Endometrial microvascular endothelial cells (primary cell): ENCODE results near the gene SFT2D1. TPM values are rescaled to one million over a fixed set of nuclear protein-coding genes. Genes with fewer than 3 reads are reported as not detected.

Experiments used
- in situ Hi-C: cut with HindIII; loops from 2 replicates; pipeline ENCODE4 v1.10.0; 2017; ENCODE audit warnings: low sequenced_read_pairs, low pct_unique_long_range_greater_than_20kb; ENCODE audit errors: inconsistent ontology term
- total RNA-seq: library from RNA; depleted of rRNA; stranded (reverse); fragments of >200 nt; gene quantifications from one replicate; pipeline ENCODE4 v1.2.3, GENCODE V29; 2015; ENCODE audit errors: inconsistent ontology term

The SFT2D1 gene
- total RNA-seq, 1 donor from 2014 or later = 26.3 TPM

DNA sequence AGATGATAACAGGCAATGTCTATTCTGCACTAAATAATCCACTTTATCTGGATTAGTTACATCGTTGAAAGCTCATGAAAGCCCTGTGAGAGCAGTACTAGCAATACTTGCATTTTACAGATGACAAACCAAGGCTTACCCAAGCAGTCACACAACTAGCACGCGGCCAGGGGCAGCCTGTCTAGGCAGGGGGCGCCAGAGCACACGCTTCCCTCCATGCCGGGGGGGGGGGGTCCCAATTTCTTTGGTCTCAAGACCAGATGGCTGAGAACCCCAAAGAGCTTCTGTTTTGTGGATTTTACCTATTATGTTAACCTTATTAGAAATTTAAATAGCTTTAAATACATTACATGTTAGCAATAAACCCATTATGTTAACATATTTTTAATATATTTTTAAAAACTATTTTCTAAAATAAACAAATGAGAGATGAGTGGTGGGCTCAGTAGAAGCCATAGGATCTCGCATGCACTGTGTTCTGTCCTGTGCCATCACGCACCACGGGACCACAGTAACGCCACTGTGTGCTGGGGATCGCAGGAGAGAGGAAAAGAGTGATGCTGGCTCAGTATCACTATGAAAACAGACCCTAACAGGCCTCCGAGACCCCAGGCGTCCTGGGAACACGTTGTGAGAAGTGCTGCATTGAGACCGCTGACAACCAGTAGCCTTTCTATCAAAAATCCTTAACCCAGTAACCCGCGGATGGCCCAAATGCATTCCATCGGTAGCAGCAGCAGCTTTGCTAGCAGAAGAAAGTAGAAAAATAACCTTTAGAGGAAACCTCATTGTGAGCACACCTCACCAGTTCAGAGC, 28.9 kb downstream of the SFT2D1 start:
- in situ Hi-C loops = no loop called here

DNA sequence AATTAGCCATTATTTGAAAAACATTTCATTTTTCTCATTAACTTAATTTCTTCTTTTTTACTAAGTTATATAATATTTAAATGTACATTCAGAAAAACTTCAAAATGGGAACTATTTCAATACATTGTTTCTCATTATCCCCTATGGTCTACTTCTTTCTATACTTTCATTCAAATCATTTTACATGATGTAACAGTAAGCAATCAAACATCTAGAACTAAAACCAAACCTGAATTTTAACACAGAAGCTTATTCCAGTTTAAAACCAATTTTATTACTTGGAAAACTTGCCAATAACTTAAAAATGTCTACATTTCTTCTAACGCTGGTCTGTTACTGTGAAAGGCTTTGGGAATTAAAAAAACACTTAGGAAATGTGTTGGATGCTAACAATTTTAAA, 29.5 kb downstream of the SFT2D1 start:
- in situ Hi-C loops = no loop called here

DNA sequence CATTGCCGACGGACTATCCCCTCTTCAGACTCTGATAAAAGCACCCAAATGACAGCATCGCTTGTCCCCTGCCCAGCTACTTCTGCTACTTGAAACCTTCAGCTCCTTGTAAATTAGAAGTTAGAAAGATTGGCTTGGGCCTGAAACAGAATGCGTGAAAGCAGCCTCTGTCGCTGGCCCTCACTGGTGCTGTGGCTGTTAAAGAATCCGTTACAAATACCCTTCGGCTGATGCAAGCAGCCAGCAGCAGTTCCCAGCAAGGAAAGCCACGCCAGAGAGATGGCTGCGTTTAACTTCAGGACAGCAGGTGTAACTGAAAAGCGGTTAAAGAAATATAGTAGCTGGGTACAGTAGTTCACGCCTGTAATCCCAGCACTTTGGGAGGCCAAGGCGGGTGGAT, 31.7 kb downstream of the SFT2D1 start:
- in situ Hi-C loops = no loop called here

DNA sequence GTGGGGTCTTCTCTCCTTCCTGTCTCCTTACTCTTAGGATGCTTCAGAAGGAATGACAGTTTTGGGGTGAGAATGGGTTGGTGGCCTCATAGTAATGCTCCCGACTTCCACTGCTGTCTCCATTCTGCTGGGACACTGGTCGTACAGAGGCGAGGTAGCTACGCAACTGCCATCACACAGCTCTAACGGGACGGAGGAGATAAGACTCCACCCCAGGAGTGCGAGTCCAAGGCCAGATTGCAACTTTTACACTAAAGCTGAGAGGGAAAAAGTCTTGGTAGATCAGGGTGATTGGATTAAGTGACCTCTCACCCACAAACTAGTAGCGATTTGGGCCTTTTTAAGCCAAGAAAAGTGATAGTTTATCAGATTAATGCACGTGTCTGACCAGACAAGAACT, 32.4 kb downstream of the SFT2D1 start:
- in situ Hi-C loops = no loop called here

DNA sequence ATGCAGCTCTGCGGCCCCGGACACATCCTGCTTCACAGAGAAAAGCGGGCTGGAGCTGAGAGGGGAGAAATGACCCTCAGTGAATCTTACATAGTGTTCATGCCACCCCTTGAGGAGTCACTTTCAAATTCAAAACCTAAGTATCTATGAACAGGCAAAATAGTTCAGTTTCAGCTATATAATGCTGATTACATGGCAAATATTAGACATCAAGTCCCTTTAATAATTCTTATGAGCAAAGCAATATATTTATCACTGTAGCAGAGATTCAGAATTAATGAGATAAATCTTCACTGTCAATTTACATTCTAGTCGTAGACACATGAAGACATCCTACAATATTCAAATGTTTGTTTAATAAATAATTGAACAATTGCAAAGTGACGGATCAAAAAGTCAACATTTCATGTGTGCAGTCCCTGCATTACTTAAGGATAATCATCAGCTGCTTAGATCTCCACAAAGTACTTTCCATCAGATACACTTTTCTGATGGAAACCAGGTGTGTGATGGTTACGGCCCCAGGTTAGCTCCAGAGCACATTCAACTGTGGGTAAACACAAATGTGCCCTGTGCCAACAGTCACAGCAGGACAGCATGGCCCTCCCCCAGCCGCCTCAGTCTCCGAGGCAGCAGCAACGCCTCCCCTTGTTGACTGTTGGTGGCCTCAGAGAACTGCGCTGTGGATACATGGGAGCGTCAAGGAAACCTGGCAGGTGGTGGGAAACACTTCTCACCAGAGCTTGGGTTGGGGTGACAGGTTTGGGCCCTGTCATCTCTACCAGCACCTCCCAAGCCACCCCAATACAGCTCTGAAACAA, 33.4 kb downstream of the SFT2D1 start:
- in situ Hi-C loops = no loop called here

DNA sequence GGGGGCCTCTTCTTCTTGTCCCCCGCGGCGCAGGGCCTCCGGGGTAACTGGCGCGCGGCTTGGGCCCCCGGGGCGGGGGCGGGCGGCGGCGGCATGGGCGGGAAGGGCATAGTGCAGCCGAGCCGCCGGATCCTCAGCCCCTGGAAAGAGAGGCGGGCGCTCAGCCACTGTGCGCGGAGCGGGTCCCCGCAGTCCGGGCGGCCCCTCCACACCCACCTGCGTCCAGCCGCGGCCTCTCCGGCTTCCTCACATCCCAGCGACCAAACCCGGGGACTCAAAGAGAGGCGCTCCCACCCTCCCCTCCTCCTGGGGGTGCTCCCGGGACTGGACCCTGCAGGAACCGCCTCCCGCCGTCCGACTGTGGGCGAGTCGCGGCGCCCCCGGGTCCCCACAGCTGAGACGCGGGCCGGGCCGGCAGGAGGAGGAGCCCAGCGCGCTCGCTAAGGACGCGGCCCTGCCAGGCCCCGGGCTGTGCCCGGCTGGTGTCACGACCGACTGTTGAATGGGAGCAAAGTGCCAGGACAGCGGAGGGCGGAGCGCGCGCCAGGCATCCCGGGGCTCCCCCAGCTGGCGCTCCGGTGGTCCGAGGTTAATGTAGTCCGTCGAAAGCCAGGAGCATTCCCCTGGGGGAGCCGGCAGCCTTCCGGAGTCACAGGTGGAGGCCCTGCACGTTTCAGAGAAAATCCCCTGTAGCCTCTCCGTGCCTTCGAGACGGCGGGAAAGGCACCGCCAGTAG, 34.1 kb downstream of the SFT2D1 start, which contains the start of gene PRR18:
TSS of gene PRR18 (minus strand) at position 360 of the 736 bp plus-strand sequence. CDS start at position 110, 250 bp downstream.
- in situ Hi-C loops = no loop called here

DNA sequence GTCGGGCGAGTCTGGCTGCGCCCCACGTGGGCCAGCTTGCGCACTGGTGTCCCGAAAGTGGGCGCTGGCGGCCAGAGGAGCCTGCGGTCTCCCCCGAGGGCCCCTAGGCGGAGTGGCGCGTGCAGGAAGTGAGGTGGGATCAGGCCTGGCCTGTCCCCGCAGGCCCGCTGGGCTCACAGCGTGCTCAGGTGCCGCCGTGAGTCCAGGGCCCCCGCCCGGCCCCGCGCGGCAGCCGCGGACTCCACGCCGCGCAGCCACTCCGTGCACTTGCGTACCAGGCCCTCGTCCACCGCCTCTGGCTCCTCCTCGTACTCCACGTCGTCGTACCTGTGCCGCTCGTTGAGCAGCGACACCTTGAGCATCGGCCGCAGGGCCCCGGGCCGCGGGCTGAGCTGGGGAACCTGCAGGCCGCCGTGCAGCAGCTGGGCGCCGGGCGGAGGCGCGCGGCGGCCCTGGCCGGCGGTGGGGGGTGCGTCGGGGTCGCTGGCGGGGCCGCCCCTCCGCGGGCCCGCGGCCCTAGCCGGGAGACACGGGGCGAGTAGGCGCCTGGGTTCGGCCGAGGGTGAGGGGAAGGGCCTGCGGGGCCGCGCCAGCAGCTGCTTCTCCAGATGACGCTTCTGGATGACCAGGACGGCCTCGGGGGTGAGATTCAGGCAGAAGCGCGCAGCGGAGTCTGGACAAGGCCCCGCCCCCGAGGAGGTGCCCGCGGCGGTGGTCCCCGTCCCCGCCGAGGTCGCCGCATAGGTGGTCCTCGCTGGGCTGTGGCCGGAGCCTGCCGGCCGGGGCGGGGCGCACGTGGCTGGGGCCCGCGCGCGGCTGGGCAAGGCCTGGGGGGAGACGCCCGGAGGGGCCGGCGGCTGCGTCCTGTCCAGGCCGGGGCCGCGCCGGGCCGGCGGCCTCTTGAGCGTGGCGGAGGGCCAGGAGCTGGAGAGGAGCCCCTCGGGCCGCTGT, 35.0 kb downstream of the SFT2D1 start:
- in situ Hi-C loops = no loop called here

DNA sequence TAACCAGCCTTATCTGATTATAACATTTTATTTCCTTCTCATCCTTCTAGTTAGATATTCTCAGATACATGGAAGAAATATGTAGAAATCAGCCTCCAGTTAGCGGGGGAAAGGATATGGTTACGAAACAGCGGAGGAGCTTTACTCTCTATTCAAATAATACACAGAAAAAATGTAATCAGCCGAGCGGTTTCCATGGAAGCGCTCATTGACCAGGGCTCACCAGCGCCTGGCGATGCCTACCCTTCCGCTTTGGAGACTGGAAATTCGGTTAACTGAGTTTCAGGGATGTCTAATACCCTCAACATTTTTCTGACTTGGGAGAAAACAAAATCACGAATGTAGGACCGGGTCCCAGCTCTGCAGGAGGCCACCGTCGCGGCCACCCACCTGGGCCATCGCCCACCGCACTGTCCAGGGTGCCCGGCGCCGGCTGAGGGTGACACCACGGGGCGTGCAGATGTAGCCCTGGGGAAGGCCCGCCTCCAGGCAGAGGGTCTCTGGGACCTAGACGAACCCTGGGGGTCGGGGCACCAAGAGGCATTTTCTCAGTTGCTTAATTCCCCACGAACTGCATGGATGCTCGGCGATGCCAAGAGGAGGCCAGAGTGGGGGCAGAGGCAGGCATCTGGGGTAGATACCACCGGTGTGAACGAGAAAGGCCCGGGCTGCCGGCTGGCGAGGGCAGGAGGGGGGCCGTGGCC, 35.8 kb downstream of the SFT2D1 start:
- in situ Hi-C loops = no loop called here

DNA sequence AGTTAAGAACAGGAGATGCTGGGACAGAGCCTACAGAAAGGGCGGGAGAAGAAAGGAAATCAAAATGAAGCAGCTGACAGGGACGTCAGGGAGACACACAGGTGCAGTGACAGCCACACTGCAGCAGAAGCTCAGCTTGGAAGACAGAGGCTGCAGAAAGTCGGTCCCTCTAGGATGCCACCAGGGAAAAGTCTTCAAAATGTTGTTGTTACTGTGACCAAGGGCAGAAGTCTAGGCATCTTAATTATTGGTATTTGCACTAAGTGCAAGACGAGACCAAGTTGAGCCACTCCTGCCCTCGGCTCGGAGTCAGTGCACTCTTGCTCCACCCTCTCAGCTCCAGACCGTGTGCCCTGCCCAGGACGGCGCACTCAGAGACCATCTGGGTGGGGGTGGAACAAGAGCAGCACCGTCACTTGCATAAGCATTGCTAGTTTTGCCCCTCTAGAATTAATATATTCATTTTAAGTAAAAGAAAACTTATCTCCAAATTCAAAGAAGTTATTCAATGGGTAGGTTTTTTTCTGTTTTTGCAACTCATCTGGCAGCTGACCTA, 36.7 kb downstream of the SFT2D1 start:
- in situ Hi-C loops = no loop called here

DNA sequence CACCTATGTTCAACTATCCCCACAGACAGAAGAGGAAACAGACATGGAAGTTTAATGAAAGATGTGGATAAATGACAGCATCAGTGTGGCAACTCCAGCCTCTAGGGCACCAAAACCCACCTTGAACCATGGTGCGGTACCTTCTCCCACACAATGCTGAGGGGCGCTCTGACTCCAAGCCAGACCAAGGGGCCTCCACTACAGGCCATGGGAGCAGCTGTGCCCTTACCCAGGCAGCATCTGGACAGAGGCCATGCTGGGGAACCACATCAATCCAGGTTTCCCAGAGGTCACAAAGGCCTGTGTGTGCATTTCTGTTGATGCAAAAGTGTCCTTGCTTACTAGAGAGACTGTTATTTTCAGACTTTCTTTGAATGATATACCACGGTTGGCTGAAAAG, 38.2 kb downstream of the SFT2D1 start:
- in situ Hi-C loops = no loop called here

DNA sequence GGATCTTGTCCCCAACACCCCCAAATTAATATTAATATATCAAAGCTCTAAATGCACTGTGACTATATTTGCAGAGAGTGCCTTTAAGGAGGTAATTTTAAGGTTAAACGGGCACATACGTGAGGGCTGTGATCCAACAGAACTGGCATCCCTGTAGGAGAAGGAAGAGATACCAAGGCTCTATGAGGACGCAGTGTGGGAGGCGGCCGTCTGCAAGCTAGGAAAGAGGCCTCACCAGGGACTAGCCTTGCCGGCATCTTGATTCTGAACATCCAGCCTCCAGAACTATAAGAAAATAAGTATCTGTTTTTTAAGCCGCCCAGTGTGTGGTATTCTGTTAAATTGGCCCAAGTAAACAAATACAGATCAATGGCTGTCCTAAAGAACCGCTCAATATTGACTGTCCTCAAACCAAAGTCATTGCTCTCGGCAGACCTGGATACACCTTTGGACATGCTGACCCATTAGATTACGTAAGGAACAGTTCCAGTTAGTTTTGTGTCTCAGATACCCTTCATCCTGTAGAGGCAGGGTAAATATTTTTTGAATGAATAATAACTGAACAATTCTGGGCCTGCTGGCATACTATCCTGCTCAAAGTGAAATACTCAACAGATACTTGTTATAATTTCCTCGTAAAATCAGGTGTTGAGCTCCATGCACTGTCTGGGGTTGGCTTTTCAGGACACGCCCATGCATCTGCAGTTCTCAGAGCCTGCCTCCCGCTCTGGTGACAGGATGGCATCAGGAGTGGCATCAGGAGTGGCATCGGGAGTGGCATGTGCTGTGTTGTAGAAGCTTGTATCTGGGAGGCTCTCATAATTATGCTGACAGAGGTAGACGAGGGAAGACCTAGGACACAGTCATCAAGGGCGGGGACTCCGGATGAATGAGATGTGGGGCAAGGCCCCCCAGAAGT, 40.5 kb downstream of the SFT2D1 start:
- in situ Hi-C loops = no loop called here

DNA sequence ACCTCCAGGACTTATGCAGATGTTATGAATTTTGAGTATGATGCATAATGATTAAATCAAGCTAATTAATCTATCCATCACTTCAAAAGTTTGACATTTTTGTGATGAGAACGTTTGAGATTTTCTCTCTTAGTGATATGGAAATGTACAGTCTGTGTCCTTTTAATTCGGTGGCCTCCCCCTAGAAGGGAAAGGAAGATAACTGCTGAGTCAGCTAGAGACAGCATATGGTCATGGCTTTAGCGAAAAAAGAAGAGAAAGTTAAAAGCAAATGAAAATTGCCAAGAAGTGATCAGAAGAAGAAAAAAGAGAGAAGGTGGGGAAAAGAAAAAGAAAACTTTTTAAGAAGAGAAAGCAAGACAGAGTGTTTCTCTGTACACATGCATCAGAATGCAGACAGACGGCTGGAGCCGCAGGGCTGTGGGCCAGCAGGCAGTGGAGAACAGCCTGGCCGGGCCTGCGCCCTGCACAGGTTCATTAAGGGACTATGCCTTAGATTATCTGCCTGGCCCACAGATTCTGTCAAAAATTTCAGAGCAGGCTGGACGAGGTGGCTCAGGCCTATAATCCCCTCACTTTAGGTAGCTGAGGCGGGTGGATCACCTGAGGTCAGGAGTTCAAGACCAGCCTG, 41.9 kb downstream of the SFT2D1 start:
- in situ Hi-C loops = no loop called here

DNA sequence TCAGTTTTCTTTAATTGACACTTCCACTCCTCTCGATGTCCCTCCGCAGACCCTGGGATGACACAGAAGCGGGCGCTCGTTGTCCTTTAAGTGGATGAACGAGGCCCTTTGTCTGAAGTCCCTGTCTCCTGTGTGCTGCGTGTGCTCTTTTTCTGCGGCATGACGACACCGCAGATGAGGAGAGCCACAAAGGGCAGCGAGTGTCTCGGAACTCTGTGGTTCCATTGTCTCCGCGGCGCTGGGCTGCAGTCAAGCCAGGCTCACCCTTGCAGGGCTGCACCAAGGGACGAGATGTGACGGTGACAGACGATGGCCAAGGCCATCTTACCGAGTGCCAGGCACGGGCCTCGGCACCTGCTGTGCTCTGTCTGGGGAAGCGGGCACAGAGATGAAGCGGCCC, 44.7 kb downstream of the SFT2D1 start:
- in situ Hi-C loops = loop anchor here (25.0 kb wide), 1 partner anchor 90 kb away; the partner anchor contains the start of gene MPC1

DNA sequence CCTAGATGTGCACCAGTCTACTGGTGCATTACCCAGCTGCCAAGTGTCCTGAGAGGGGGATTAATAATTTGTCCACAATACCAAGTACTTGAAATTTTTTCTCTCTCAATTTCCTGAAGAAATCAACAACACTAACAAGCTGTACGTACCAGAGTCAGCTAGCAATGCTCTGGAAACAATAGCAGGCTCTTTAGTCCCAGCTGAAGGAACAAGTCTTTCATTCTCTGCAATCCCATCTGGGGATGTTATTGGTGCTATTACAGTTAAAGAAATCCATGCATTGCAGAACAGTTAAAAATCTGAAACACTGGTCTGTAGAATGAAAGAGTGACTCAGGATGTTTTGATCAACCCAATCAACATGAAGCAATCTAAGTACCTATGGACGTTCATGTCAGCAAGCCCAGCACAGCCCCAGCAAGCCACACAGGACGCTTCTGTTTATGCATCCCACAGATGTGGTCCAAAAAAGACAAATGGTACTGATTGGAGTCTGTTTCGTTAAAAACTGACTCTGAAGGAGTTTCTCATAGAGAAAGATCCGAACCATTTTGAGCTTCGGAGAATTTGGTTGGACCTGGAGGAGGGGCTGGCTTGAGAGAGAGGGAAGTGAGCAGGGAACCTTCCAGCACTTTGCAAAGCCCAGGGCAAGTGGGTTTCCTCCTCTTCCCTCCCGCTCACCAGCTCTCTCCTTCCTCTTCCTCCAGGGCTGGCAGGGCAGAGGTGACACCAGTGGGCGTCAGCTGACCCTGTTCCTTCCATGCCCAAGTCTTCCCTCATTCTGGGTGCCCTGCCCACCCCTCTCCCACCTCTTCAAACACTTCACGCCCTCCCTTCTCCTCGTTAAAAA, 46.1 kb downstream of the SFT2D1 start:
- in situ Hi-C loops = loop anchor here (25.0 kb wide), 1 partner anchor 91 kb away; the partner anchor contains the start of gene MPC1
